ENCODE measurements around the gene CPZ.
A peak's percentile ranks its signal among the peaks of the same experiment; 100 is the strongest.
"Not testable (repeated sequence)": the region's sequence is repeated elsewhere in the genome, so short reads cannot be mapped to it uniquely, and the experiment has no call there.

CPZ gene

DNA sequence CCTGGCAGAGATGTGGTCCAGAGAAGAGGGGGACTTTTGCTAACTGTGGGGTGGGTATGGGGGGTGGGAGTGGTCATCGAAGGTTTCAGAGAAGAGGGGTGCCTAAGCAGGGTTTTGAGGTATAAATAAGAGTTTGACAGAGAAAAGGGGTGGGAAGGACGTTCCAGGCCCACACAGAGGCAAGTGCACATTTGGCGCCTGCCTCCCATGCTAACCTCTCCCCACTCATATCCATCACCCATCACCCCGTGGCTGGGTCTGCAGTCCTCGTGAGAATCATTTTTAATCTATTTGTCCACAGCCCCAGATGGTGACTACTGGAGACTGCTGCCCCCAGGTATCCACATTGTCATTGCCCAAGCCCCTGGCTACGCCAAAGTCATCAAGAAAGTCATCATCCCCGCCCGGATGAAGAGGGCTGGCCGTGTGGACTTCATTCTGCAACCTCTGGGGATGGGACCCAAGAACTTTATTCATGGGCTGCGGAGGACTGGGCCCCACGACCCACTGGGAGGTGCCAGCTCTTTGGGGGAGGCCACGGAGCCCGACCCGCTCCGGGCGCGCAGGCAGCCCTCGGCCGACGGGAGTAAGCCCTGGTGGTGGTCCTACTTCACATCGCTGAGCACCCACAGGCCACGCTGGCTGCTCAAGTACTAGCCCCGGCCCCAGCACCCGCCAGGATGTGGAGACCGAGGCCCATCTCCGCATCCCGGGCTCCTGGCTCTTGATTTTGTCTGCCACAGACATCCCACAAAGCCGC is 26.6 kb downstream of the CPZ start:
- H3K36me3 ChIP-seq (ENCODE audit: low read depth) = no peaks in the 10 kb centered on the region
- TF ChIP-seq, protein P1, sequence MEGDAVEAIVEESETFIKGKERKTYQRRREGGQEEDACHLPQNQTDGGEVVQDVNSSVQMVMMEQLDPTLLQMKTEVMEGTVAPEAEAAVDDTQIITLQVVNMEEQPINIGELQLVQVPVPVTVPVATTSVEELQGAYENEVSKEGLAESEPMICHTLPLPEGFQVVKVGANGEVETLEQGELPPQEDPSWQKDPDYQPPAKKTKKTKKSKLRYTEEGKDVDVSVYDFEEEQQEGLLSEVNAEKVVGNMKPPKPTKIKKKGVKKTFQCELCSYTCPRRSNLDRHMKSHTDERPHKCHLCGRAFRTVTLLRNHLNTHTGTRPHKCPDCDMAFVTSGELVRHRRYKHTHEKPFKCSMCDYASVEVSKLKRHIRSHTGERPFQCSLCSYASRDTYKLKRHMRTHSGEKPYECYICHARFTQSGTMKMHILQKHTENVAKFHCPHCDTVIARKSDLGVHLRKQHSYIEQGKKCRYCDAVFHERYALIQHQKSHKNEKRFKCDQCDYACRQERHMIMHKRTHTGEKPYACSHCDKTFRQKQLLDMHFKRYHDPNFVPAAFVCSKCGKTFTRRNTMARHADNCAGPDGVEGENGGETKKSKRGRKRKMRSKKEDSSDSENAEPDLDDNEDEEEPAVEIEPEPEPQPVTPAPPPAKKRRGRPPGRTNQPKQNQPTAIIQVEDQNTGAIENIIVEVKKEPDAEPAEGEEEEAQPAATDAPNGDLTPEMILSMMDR (IDR thresholded peaks at IDR 0.05; ENCODE audit: poor library complexity, severe bottlenecking) = no peak

DNA sequence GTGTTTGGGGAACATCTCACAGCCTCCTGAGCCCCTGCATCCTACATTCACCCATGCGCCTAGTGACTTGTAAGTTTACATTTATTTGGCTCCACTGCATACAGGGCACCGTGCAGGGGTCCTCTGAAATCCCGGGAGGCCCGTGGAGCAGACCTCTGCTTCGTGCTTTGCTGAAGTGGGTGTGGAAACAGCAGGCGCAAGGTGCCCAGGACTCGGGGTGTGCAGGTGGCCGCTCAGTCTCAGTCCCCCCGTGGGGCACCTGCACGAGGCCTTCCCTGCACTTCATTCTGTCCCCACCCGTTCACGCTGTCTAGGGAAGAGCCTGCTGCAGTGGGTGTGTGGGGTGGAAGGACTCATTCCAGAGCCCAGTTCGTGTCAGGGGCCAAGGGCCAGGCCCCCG is 28.6 kb downstream of the CPZ start:
- not testable (repeated sequence) for H3K27me3 ChIP-seq (ENCODE audit: insufficient read depth, poor library complexity, severe bottlenecking); H3K4me1 ChIP-seq (ENCODE audit: insufficient read depth, poor library complexity, severe bottlenecking); H3K36me3 ChIP-seq (ENCODE audit: low read depth); H3K4me3 ChIP-seq (ENCODE audit: severe bottlenecking); DNase-seq (ENCODE audit: low spot score); H3K9me3 ChIP-seq (ENCODE audit: severe bottlenecking); H3K27ac ChIP-seq (ENCODE audit: poor library complexity, severe bottlenecking); ATAC-seq (ENCODE audit: low read depth)

More for the DNA sequence above, 26.6 kb downstream of the CPZ start:
- H3K9me3 ChIP-seq (ENCODE audit: severe bottlenecking) = no peaks in the 10 kb centered on the region
- no peaks in the 10 kb centered on the region for H3K4me1 ChIP-seq (ENCODE audit: insufficient read depth, poor library complexity, severe bottlenecking)
- ATAC-seq (ENCODE audit: low read depth) (no peak), DNase-seq (ENCODE audit: low spot score) (peak; percentile 46)
- H3K27me3 ChIP-seq (ENCODE audit: insufficient read depth, poor library complexity, severe bottlenecking) = no peaks in the 10 kb centered on the region
- H3K4me3 ChIP-seq (ENCODE audit: severe bottlenecking) = no peak overlapping the region
- no peak overlapping the region for H3K27ac ChIP-seq (ENCODE audit: poor library complexity, severe bottlenecking)

DNA sequence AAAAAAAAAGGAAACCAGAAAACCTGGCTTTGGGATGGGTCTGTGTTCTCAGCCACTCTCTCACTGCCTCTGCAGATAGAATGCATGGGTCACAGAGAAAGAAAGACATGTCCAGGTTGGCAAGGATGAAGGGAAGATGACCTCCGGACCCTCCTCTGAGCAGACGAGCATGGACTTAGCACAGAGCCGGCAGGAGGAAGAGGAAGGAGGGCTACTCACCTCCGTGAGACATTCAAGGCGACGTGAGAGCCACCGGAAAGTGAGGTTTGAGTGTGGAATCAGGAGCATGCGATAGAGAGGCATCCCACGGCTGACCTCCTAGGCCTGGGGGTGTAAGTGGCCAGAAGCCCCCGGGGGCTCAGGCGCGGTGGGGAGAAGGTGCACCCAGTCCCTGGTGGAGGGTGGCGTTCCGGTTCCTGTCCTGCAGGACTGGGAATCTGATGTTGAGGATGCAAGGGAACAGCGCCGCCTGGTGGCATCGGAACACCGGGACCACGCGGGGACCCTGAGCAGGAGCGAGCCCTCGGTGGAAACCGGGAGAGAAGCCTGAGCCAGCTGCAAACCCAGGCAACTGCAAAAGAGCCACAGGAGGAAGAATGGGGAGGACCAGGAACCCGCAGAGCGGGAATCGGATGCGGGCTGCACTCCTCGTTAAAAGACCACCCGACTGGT is 32.2 kb downstream of the CPZ start:
- H3K27me3 ChIP-seq (ENCODE audit: insufficient read depth, poor library complexity, severe bottlenecking); DNase-seq (ENCODE audit: low spot score); H3K4me3 ChIP-seq (ENCODE audit: severe bottlenecking); H3K4me1 ChIP-seq (ENCODE audit: insufficient read depth, poor library complexity, severe bottlenecking); H3K36me3 ChIP-seq (ENCODE audit: low read depth); H3K9me3 ChIP-seq (ENCODE audit: severe bottlenecking); H3K27ac ChIP-seq (ENCODE audit: poor library complexity, severe bottlenecking): not testable (repeated sequence)
- peak; percentile 83 for ATAC-seq (ENCODE audit: low read depth)

DNA sequence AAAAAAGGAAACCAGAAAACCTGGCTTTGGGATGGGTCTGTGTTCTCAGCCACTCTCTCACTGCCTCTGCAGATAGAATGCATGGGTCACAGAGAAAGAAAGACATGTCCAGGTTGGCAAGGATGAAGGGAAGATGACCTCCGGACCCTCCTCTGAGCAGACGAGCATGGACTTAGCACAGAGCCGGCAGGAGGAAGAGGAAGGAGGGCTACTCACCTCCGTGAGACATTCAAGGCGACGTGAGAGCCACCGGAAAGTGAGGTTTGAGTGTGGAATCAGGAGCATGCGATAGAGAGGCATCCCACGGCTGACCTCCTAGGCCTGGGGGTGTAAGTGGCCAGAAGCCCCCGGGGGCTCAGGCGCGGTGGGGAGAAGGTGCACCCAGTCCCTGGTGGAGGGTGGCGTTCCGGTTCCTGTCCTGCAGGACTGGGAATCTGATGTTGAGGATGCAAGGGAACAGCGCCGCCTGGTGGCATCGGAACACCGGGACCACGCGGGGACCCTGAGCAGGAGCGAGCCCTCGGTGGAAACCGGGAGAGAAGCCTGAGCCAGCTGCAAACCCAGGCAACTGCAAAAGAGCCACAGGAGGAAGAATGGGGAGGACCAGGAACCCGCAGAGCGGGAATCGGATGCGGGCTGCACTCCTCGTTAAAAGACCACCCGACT is 37.8 kb downstream of the CPZ start:
- H3K27ac ChIP-seq (ENCODE audit: poor library complexity, severe bottlenecking); H3K36me3 ChIP-seq (ENCODE audit: low read depth); H3K4me1 ChIP-seq (ENCODE audit: insufficient read depth, poor library complexity, severe bottlenecking); H3K27me3 ChIP-seq (ENCODE audit: insufficient read depth, poor library complexity, severe bottlenecking); H3K4me3 ChIP-seq (ENCODE audit: severe bottlenecking); DNase-seq (ENCODE audit: low spot score); H3K9me3 ChIP-seq (ENCODE audit: severe bottlenecking): not testable (repeated sequence)
- peak; percentile 68 for ATAC-seq (ENCODE audit: low read depth)

DNA sequence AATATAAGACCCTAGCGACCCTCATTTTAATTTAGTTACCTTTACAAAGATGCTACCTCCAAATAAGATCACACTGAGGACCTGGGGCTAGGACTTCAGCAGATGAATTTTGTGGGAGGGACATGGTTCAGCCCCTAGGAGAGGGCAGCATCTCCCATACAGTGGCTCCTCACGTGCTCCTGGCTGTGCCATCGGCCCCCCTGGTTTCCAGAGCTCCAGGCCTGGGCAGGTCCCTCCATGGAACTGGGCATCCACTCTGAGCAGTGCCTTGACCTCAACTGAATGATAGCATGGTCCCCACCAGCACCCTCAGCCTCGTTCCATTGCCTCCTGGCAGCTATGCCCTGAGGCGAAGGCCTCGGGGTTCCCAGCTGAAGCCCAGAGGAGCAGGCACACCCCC is 39.3 kb downstream of the CPZ start:
- H3K27ac ChIP-seq (ENCODE audit: poor library complexity, severe bottlenecking); H3K27me3 ChIP-seq (ENCODE audit: insufficient read depth, poor library complexity, severe bottlenecking); H3K36me3 ChIP-seq (ENCODE audit: low read depth); H3K4me3 ChIP-seq (ENCODE audit: severe bottlenecking); H3K9me3 ChIP-seq (ENCODE audit: severe bottlenecking); H3K4me1 ChIP-seq (ENCODE audit: insufficient read depth, poor library complexity, severe bottlenecking); ATAC-seq (ENCODE audit: low read depth); DNase-seq (ENCODE audit: low spot score): not testable (repeated sequence)

DNA sequence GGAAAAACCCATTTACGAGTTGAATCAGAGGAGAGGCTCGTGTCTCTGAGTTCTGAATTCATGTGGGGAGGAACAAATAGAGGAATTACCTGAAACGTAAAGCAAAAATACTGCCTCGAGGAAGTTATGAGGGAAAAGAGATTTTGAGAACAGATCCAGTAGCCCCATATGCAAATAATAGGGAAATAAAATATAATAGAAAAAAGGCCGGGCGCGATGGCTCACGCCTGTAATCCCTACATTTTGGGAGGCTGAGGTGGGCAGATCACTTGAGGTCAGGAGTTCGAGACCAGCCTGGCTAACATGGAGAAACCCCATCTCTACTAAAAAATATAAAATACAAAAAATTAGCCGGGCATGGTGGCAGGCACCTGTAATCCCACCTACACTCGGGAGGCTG is 42.2 kb downstream of the CPZ start:
- H3K27me3 ChIP-seq (ENCODE audit: insufficient read depth, poor library complexity, severe bottlenecking) = peaks cover 15% of the 10 kb centered on the region
- not testable (repeated sequence) for H3K9me3 ChIP-seq (ENCODE audit: severe bottlenecking); H3K4me1 ChIP-seq (ENCODE audit: insufficient read depth, poor library complexity, severe bottlenecking)

DNA sequence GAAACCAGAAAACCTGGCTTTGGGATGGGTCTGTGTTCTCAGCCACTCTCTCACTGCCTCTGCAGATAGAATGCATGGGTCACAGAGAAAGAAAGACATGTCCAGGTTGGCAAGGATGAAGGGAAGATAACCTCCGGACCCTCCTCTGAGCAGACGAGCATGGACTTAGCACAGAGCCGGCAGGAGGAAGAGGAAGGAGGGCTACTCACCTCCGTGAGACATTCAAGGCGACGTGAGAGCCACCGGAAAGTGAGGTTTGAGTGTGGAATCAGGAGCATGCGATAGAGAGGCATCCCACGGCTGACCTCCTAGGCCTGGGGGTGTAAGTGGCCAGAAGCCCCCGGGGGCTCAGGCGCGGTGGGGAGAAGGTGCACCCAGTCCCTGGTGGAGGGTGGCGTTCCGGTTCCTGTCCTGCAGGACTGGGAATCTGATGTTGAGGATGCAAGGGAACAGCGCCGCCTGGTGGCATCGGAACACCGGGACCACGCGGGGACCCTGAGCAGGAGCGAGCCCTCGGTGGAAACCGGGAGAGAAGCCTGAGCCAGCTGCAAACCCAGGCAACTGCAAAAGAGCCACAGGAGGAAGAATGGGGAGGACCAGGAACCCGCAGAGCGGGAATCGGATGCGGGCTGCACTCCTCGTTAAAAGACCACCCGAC is 43.5 kb downstream of the CPZ start:
- peaks cover 15% of the 10 kb centered on the region for H3K27me3 ChIP-seq (ENCODE audit: insufficient read depth, poor library complexity, severe bottlenecking)
- H3K36me3 ChIP-seq (ENCODE audit: low read depth); H3K4me1 ChIP-seq (ENCODE audit: insufficient read depth, poor library complexity, severe bottlenecking); DNase-seq (ENCODE audit: low spot score); H3K9me3 ChIP-seq (ENCODE audit: severe bottlenecking); H3K27ac ChIP-seq (ENCODE audit: poor library complexity, severe bottlenecking); H3K4me3 ChIP-seq (ENCODE audit: severe bottlenecking): not testable (repeated sequence)
- peak; percentile 77 for ATAC-seq (ENCODE audit: low read depth)

More for the DNA sequence above, 42.2 kb downstream of the CPZ start:
- H3K36me3 ChIP-seq (ENCODE audit: low read depth); H3K27ac ChIP-seq (ENCODE audit: poor library complexity, severe bottlenecking); H3K4me3 ChIP-seq (ENCODE audit: severe bottlenecking); ATAC-seq (ENCODE audit: low read depth): not testable (repeated sequence)
- peak; percentile 11 for DNase-seq (ENCODE audit: low spot score)
